ENCODE data around the gene PLXNC1.

The PLXNC1 gene

GRCh38 chr12:94260717-94261116 lies 112.3 kb downstream of the PLXNC1 start:
- H3K4me1 ChIP-seq (ENCODE audit: control insufficient read depth, insufficient read depth, low read length) = peaks cover 46% of the 10 kb centered on the region
- H3K27ac ChIP-seq (ENCODE audit: low read depth, low read length) = peak overlapping the region; percentile 92
- 0 out of 2 replicates have a peak, but pooled peaks cover 3% of the 10 kb centered on the region for H3K27me3 ChIP-seq (ENCODE audit: control insufficient read depth, insufficient read depth, low read length)
- H3K4me3 ChIP-seq (ENCODE audit: low read depth, low read length) = no peak overlapping the region
- peak overlapping the region; percentile 33; the same call in 1 of the 2 replicates for H3K9ac ChIP-seq (ENCODE audit: low read depth, low read length)
- no peaks in the 10 kb centered on the region for H3K36me3 ChIP-seq (ENCODE audit: control insufficient read depth, insufficient read depth, low read length)
- no peaks in the 10 kb centered on the region for H3K9me3 ChIP-seq (ENCODE audit: control insufficient read depth, insufficient read depth, low read length)

- Histone ChIP-seq H3K4me3 (ENCODE audit: low read depth, low read length) (peak overlapping the region; percentile 25; the same call in 1 of the 2 replicates), H3K9ac (ENCODE audit: low read depth, low read length) (peak overlapping the region; percentile 33; the same call in 1 of the 2 replicates), H3K4me1 (ENCODE audit: control insufficient read depth, insufficient read depth, low read length) (peaks cover 46% of the 10 kb centered on the region), H3K27me3 (ENCODE audit: control insufficient read depth, insufficient read depth, low read length) (0 out of 2 replicates have a peak, but pooled peaks cover 3% of the 10 kb centered on the region), H3K9me3 (ENCODE audit: control insufficient read depth, insufficient read depth, low read length) (no peaks in the 10 kb centered on the region), H3K36me3 (ENCODE audit: control insufficient read depth, insufficient read depth, low read length) (no peaks in the 10 kb centered on the region), H3K27ac (ENCODE audit: low read depth, low read length) (peak overlapping the region; percentile 92)
These were observed 112.7 kb downstream of the PLXNC1 start for GRCh38 chr12:94261119-94261518.

GRCh38 chr12:94261786-94262185 lies 113.4 kb downstream of the PLXNC1 start:
- Histone ChIP-seq H3K4me1 (ENCODE audit: control insufficient read depth, insufficient read depth, low read length) (peaks cover 46% of the 10 kb centered on the region), H3K9ac (ENCODE audit: low read depth, low read length) (no peak overlapping the region; the same call in 1 of the 2 replicates), H3K4me3 (ENCODE audit: low read depth, low read length) (no peak overlapping the region), H3K27me3 (ENCODE audit: control insufficient read depth, insufficient read depth, low read length) (0 out of 2 replicates have a peak, but pooled peaks cover 3% of the 10 kb centered on the region), H3K36me3 (ENCODE audit: control insufficient read depth, insufficient read depth, low read length) (no peaks in the 10 kb centered on the region), H3K9me3 (ENCODE audit: control insufficient read depth, insufficient read depth, low read length) (no peaks in the 10 kb centered on the region), H3K27ac (ENCODE audit: low read depth, low read length) (peak overlapping the region; percentile 92)

- H3K27ac ChIP-seq (ENCODE audit: low read depth, low read length) = no peak overlapping the region
- no peak overlapping the region for H3K9ac ChIP-seq (ENCODE audit: low read depth, low read length)
- no peaks in the 10 kb centered on the region for H3K9me3 ChIP-seq (ENCODE audit: control insufficient read depth, insufficient read depth, low read length)
- no peak overlapping the region for H3K4me3 ChIP-seq (ENCODE audit: low read depth, low read length)
- H3K36me3 ChIP-seq (ENCODE audit: control insufficient read depth, insufficient read depth, low read length) = no peaks in the 10 kb centered on the region
- H3K27me3 ChIP-seq (ENCODE audit: control insufficient read depth, insufficient read depth, low read length) = 0 out of 2 replicates have a peak, but pooled peaks cover 3% of the 10 kb centered on the region
- H3K4me1 ChIP-seq (ENCODE audit: control insufficient read depth, insufficient read depth, low read length) = peaks cover 46% of the 10 kb centered on the region
These were observed 114.0 kb downstream of the PLXNC1 start for GRCh38 chr12:94262228-94263010.

GRCh38 chr12:94263011-94263811 lies 114.8 kb downstream of the PLXNC1 start:
- no peak overlapping the region for H3K4me3 ChIP-seq (ENCODE audit: low read depth, low read length)
- 0 out of 2 replicates have a peak, but pooled peaks cover 3% of the 10 kb centered on the region for H3K27me3 ChIP-seq (ENCODE audit: control insufficient read depth, insufficient read depth, low read length)
- H3K27ac ChIP-seq (ENCODE audit: low read depth, low read length) = no peak overlapping the region
- H3K36me3 ChIP-seq (ENCODE audit: control insufficient read depth, insufficient read depth, low read length) = no peaks in the 10 kb centered on the region
- no peak overlapping the region for H3K9ac ChIP-seq (ENCODE audit: low read depth, low read length)
- H3K4me1 ChIP-seq (ENCODE audit: control insufficient read depth, insufficient read depth, low read length) = peaks cover 46% of the 10 kb centered on the region
- H3K9me3 ChIP-seq (ENCODE audit: control insufficient read depth, insufficient read depth, low read length) = no peaks in the 10 kb centered on the region

GRCh38 chr12:94263905-94264561 lies 115.7 kb downstream of the PLXNC1 start:
- 0 out of 2 replicates have a peak, but pooled peaks cover 3% of the 10 kb centered on the region for H3K27me3 ChIP-seq (ENCODE audit: control insufficient read depth, insufficient read depth, low read length)
- no peak overlapping the region for H3K9ac ChIP-seq (ENCODE audit: low read depth, low read length)
- H3K4me1 ChIP-seq (ENCODE audit: control insufficient read depth, insufficient read depth, low read length) = peaks cover 46% of the 10 kb centered on the region
- H3K9me3 ChIP-seq (ENCODE audit: control insufficient read depth, insufficient read depth, low read length) = no peaks in the 10 kb centered on the region
- H3K27ac ChIP-seq (ENCODE audit: low read depth, low read length) = peak overlapping the region; percentile 39
- no peak overlapping the region for H3K4me3 ChIP-seq (ENCODE audit: low read depth, low read length)
- H3K36me3 ChIP-seq (ENCODE audit: control insufficient read depth, insufficient read depth, low read length) = no peaks in the 10 kb centered on the region

GRCh38 chr12:94264736-94265485 lies 116.5 kb downstream of the PLXNC1 start:
- Histone ChIP-seq H3K36me3 (ENCODE audit: control insufficient read depth, insufficient read depth, low read length) (no peaks in the 10 kb centered on the region), H3K4me1 (ENCODE audit: control insufficient read depth, insufficient read depth, low read length) (peaks cover 46% of the 10 kb centered on the region), H3K4me3 (ENCODE audit: low read depth, low read length) (no peak overlapping the region), H3K9ac (ENCODE audit: low read depth, low read length) (no peak overlapping the region), H3K27me3 (ENCODE audit: control insufficient read depth, insufficient read depth, low read length) (0 out of 2 replicates have a peak, but pooled peaks cover 3% of the 10 kb centered on the region), H3K27ac (ENCODE audit: low read depth, low read length) (no peak overlapping the region), H3K9me3 (ENCODE audit: control insufficient read depth, insufficient read depth, low read length) (no peaks in the 10 kb centered on the region)

GRCh38 chr12:94265539-94265938 lies 117.2 kb downstream of the PLXNC1 start:
- Histone ChIP-seq H3K27me3 (ENCODE audit: control insufficient read depth, insufficient read depth, low read length) (0 out of 2 replicates have a peak, but pooled peaks cover 3% of the 10 kb centered on the region), H3K4me3 (ENCODE audit: low read depth, low read length) (no peak overlapping the region), H3K36me3 (ENCODE audit: control insufficient read depth, insufficient read depth, low read length) (no peaks in the 10 kb centered on the region), H3K27ac (ENCODE audit: low read depth, low read length) (no peak overlapping the region), H3K4me1 (ENCODE audit: control insufficient read depth, insufficient read depth, low read length) (peaks cover 48% of the 10 kb centered on the region), H3K9ac (ENCODE audit: low read depth, low read length) (no peak overlapping the region), H3K9me3 (ENCODE audit: control insufficient read depth, insufficient read depth, low read length) (no peaks in the 10 kb centered on the region)

- Histone ChIP-seq H3K4me1 (ENCODE audit: control insufficient read depth, insufficient read depth, low read length) (peaks cover 45% of the 10 kb centered on the region), H3K9ac (ENCODE audit: low read depth, low read length) (no peak overlapping the region), H3K27me3 (ENCODE audit: control insufficient read depth, insufficient read depth, low read length) (0 out of 2 replicates have a peak, but pooled peaks cover 3% of the 10 kb centered on the region), H3K9me3 (ENCODE audit: control insufficient read depth, insufficient read depth, low read length) (no peaks in the 10 kb centered on the region), H3K27ac (ENCODE audit: low read depth, low read length) (no peak overlapping the region), H3K36me3 (ENCODE audit: control insufficient read depth, insufficient read depth, low read length) (no peaks in the 10 kb centered on the region), H3K4me3 (ENCODE audit: low read depth, low read length) (no peak overlapping the region)
These were observed 117.8 kb downstream of the PLXNC1 start for GRCh38 chr12:94265966-94266745.
